CD4-positive, alpha-beta T cell treated with Interleukin-17A for 4 hours (primary cell): ENCODE measurements around the gene PSAP.

ENCODE experiments used
- DNase-seq: peaks from one replicate; pipeline ENCODE4 v3.0.0-alpha.2; 2020; ENCODE audit warnings: mixed read lengths

The PSAP gene

GRCh38 chr10:71824333-71824732 is 26.7 kb downstream of the PSAP start:
- no peak for DNase-seq

DNA sequence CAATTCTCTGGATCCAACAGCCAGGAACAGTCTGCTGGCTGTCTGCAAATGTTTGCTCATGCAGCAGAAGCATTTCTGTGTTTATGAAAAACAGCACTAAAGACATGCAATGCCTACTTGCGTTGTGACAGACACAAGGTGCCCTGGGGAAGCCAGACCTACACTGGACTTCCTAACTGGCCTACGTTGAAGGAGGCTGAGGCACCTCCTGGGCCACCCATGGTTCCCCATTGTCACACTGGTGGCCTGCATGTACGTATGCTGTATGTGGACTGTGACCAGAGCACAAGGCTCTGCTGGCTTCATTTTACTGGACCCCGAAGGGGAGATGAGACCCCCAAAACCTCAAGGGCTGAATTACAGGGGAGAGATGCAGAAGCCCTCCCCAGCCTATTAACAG is 27.7 kb downstream of the PSAP start:
- DNase-seq = no peak

GRCh38 chr10:71821909-71822763 is 28.9 kb downstream of the PSAP start:
- no peak for DNase-seq

DNA sequence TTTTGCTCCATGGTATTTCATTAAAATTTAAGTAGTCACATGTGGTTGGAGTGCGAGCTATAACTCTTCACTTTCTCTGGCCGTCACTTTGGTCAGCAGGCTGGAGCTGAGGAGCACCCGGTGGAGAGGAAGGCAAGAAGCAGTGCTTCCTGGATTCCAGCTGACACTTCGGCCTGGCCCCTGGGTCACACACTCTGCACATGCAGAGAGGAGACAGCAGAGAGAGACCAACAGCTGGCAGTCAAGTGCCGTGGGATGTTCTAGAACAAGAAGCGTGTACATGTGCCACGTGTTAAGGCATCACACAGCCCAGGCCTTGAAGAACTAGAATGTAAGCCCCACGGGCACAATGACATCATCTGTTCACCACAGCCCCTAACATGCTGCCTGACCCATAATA is 30.1 kb downstream of the PSAP start:
- DNase-seq = no peak

GRCh38 chr10:71819985-71820384 is 31.1 kb downstream of the PSAP start:
- no peak for DNase-seq

- DNase-seq = no peak
Observed at GRCh38 chr10:71819441-71819861, 31.6 kb downstream of the PSAP start.

DNA sequence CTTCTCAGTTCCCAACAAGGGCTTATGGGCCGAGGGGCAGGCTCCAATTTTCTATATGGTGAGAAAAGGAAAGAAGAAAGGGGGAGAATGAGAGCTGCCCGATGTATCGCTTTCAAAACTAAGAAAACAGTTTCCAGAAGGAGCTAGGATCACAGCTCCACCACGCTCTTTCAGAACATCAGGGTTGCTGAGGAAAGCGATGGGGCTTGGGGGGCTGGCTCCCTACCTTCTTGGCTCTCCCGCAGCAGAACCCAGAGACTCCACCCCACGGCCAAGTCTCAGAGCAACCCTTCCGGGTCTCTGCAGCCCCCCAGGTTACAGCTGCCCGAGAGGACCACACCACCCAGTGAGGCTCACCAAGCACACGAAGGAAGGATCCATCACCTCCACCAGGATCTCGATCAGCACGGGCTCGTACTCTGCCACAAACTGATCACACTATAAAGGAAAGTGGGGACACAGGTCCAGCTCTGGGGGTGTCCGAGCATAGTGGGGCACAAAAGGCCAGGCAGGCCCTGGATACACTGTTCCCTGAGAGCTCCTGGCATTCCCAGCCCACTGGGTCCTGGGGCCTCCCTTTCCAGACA is 32.3 kb downstream of the PSAP start:
- no peak for DNase-seq

DNA sequence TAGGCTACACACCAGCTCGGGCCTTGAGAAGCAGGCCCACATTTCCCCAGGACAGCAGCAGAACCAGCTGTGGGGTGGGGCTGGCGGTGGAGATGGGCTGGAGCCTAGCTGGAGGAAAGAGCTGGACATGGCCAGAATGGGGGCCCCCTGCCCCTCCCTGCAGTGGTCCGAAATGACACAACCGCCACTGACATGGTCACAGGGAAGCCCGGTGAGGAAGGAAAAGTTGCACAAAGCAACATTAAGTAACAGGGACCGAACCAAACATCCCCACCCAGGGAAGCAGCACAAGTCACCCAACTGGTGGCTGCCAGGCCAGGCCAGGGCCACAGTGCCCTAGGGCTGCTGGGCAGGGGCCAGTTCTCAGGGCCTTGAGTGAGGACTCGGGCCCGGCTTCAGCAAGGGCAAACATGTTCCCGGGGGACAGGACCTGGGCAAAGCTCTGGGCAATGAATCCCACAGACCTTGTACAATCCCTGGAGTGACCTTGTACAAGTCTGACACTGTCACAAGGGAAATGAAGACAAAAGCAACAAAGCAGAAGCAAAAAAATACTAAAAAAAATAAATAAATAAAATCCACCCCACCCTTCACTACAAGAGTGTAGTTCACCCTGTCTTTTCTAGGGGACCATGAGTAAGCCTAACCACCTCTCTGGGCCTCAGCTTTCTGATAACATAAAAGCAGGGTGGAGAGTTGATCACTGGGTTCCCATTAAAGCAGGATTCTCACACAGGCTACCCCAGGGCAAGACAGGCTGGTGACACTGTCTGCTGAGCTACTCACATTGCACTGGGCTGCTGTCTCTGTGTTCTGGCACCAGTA is 33.0 kb downstream of the PSAP start:
- no peak for DNase-seq

- no peak for DNase-seq
Observed at GRCh38 chr10:71816936-71817618, 34.0 kb downstream of the PSAP start.

DNA sequence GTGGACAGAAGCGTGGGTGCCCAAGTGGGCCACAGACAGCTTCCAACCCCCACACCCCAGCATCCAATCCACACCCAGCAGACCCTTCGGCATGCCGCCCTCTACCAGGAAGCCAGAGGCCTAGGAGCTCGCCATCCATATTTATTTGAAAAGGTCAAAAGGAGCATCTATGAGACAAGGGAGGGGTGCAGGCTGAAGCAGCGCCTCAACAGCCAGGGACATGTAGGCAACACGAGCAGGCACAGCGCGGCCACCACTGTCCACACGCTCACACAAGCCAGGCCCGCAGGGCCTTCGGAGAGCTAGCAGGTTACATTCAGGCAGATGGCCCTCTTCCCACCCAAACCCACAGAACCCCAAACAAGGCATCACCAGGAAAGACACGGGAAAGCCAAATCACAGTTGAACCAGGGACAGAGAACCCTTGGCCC is 34.6 kb downstream of the PSAP start:
- no peak for DNase-seq

- no peak for DNase-seq
Observed at GRCh38 chr10:71815515-71816130, 35.4 kb downstream of the PSAP start.

DNA sequence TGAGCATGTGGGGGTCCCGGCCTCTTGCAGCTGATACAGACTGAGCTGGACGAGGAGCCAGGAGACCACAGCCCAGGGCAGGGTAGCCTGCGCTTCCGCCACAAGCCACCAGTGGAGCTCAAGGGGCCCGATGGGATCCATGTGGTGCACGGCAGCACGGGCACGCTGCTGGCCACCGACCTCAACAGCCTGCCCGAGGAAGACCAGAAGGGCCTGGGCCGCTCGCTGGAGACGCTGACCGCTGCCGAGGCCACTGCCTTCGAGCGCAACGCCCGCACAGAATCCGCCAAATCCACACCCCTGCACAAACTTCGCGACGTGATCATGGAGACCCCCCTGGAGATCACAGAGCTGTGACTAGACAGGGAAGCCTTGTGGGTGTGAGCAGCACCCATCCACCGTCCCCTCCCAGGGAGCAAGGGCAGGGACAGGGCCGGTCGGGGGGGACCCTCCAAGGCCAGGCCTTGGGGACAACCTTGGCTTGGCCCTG is 36.1 kb downstream of the PSAP start:
- DNase-seq = no peak

GRCh38 chr10:71812913-71813590 is 38.0 kb downstream of the PSAP start:
- no peak for DNase-seq

GRCh38 chr10:71812016-71812912 is 38.8 kb downstream of the PSAP start:
- peak; percentile 90 for DNase-seq

DNA sequence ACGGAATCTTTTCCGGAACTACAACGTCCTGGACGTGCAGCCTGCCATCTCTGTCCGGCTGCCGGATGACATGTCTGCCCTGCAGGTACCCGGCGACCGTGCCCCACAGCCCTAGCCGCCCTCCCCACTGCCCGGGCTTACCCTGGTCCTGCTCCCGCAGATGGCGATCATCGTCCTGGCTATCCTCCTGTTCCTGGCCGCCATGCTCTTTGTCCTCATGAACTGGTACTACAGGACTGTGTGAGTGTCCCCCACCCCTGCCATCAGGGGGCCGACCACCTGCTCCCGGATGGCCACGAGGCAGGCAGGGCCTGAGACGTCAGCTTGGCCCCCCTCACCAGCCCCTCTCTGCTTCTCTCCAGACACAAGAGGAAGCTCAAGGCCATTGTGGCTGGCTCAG is 39.7 kb downstream of the PSAP start:
- DNase-seq = no peak

- no peak for DNase-seq
Observed at GRCh38 chr10:71810048-71810750, 40.9 kb downstream of the PSAP start.

DNA sequence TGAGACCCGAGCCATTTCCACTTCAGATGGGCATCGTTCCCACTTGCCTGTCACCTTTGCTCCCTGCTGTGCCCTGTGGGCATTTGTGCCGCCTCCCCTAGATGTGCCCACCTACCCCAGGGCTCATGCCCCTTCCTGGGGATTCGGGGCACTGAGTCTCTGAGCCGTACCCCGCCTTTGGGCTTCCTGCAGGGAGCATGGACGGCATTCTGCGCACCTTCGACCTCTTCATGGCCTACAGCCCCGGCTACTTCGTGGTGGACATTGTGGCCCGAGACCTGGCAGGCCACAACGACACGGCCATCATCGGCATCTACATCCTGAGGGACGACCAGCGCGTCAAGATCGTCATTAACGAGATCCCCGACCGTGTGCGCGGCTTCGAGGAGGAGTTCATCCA is 41.4 kb downstream of the PSAP start:
- DNase-seq = no peak

GRCh38 chr10:71807557-71808510 is 43.2 kb downstream of the PSAP start:
- no peak for DNase-seq
